NCI-H2171 treated with DMSO at 0.1 percent for 48 hours (cell line): ENCODE measurements around the gene ABCB6.
A peak's percentile ranks its signal among the peaks of the same experiment; 100 is the strongest.

ENCODE experiments used
- DNase-seq: peaks from one replicate; lab custom pipeline; 2025; lab: John Stamatoyannopoulos, UW

Gene ABCB6

GRCh38 chr2:219245148-219245898 is 26.6 kb upstream of the ABCB6 start, which contains the start of the genes GLB1L and STK16:
GLB1L (minus strand) TSS chr2:219245444; CDS start chr2:219243573, 1,871 bp downstream.
STK16 (plus strand) TSS chr2:219245479; CDS start chr2:219246000, 521 bp downstream.
- peak; percentile 74 for DNase-seq

GRCh38 chr2:219244789-219245147 is 26.0 kb upstream of the ABCB6 start:
- no peak for DNase-seq

- no peak for DNase-seq
These were observed 24.6 kb upstream of the ABCB6 start for GRCh38 chr2:219243291-219243761.

- DNase-seq: no peak
These were observed 15.6 kb upstream of the ABCB6 start for GRCh38 chr2:219234331-219234730.

- peak; percentile 63 for DNase-seq
These were observed 11.3 kb upstream of the ABCB6 start for GRCh38 chr2:219230059-219230540.

GRCh38 chr2:219229305-219230058 is 10.7 kb upstream of the ABCB6 start, which contains the start of the genes ANKZF1 and ATG9A:
ANKZF1 (plus strand) TSS chr2:219229806; CDS start chr2:219230258, 452 bp downstream.
ATG9A (minus strand) TSS chr2:219229636; CDS start chr2:219228024, 1,612 bp downstream.
- DNase-seq: peak; percentile 99

GRCh38 chr2:219228911-219229304 is 10.2 kb upstream of the ABCB6 start:
- DNase-seq: no peak

- no peak for DNase-seq
These were observed 9.5 kb upstream of the ABCB6 start for GRCh38 chr2:219228041-219228910.

- no peak for DNase-seq
These were observed 6.6 kb upstream of the ABCB6 start for GRCh38 chr2:219225350-219225749.

- DNase-seq: no peak
These were observed 5.3 kb upstream of the ABCB6 start for GRCh38 chr2:219223831-219224610.

GRCh38 chr2:219221957-219222518 is 3.3 kb upstream of the ABCB6 start:
- DNase-seq: no peak

- DNase-seq: no peak
These were observed 2.1 kb upstream of the ABCB6 start for GRCh38 chr2:219220652-219221402.

- no peak for DNase-seq
These were observed 1.2 kb upstream of the ABCB6 start for GRCh38 chr2:219219784-219220532.

- peak; percentile 68 for DNase-seq
These were observed 484 bp downstream of the ABCB6 start for GRCh38 chr2:219218217-219218731.

GRCh38 chr2:219216535-219216915 is 2.2 kb downstream of the ABCB6 start:
- DNase-seq: no peak

GRCh38 chr2:219215871-219216534 is 2.8 kb downstream of the ABCB6 start:
- no peak for DNase-seq

GRCh38 chr2:219214786-219215185 is 4.0 kb downstream of the ABCB6 start:
- no peak for DNase-seq

GRCh38 chr2:219214141-219214540 is 4.6 kb downstream of the ABCB6 start:
- no peak for DNase-seq
